OCI-LY3 (cell line): ENCODE measurements around the gene C2CD2L.
A peak's percentile ranks its signal among the peaks of the same experiment; 100 is the strongest.
"Not testable (repeated sequence)": the region's sequence is repeated elsewhere in the genome, so short reads cannot be mapped to it uniquely, and the experiment has no call there.

ENCODE experiments used
- H2AFZ ChIP-seq: fragments of 200-600, 300-600 bp; shearing (Covaris generic); 2 replicates; pipeline ENCODE4 v1.6.0; 2014; ENCODE audit warnings: antibody characterized with exemption, low read depth, low read length
- H3K27ac ChIP-seq: fragments of 200-600, 300-600 bp; sonication (generic); 2 replicates; pipeline ENCODE4 v1.5.1; 2014; ENCODE audit warnings: mild to moderate bottlenecking, low read length, moderate library complexity, mixed read lengths
- H3K27me3 ChIP-seq: fragments of 200-600, 300-600 bp; sonication (generic); 2 replicates; pipeline ENCODE4 v1.6.1; 2014; ENCODE audit warnings: low read depth, low read length, mixed read lengths
- H3K36me3 ChIP-seq: fragments of 200-600, 300-600 bp; sonication (generic); replicated peaks from 2 replicates; pipeline ENCODE3; 2014; ENCODE audit warnings: low read depth, low read length, mixed read lengths
- H3K4me1 ChIP-seq: fragments of 300-600, 200-600 bp; sonication (generic); 2 replicates; pipeline ENCODE4 v1.6.1; 2014; ENCODE audit warnings: low read length, mixed read lengths
- H3K4me2 ChIP-seq: fragments of 200-600, 300-600 bp; sonication (generic); 2 replicates; pipeline ENCODE4 v1.6.1; 2014; ENCODE audit warnings: low read length, mixed read lengths
- H3K4me3 ChIP-seq: fragments of 300-600, 200-600 bp; sonication (generic); 2 replicates; pipeline ENCODE4 v1.5.1; 2014; ENCODE audit warnings: antibody characterized with exemption, mild to moderate bottlenecking, low read length, moderate library complexity
- H3K79me2 ChIP-seq: fragments of 300-600, 200-600 bp; shearing (Covaris generic); 2 replicates; pipeline ENCODE4 v1.6.1; 2014; ENCODE audit warnings: mild to moderate bottlenecking, low read length, mixed read lengths
- H3K9ac ChIP-seq: fragments of 300-600, 200-600 bp; shearing (Covaris generic); 2 replicates; pipeline ENCODE4 v1.6.0; 2014; ENCODE audit warnings: mild to moderate bottlenecking, low read length, moderate library complexity
- H3K9me3 ChIP-seq: fragments of 200-600, 300-600 bp; shearing (Covaris generic); 2 replicates; pipeline ENCODE4 v1.6.1; 2014; ENCODE audit warnings: low read length, mixed read lengths; ENCODE audit not compliant: insufficient read depth
- H4K20me1 ChIP-seq: fragments of 200-600, 300-600 bp; sonication (generic); 2 replicates; pipeline ENCODE4 v1.6.1; 2016; ENCODE audit warnings: low read length, mixed read lengths; ENCODE audit not compliant: insufficient read depth
- EZH2phosphoT487 ChIP-seq: fragments of 200-600 bp; shearing (Covaris generic); IDR thresholded peaks from 2 replicates; pipeline ENCODE4 v1.6.1; 2018; ENCODE audit warnings: antibody characterized with exemption, mixed run types, low read depth
- TF ChIP-seq, protein P1 (sequence below): fragments of 200-600, 300-600 bp; sonication (generic); IDR thresholded peaks from 2 replicates; pipeline ENCODE4 v1.5.1; 2014; ENCODE audit warnings: antibody characterized with exemption, low read length, low read depth

The C2CD2L gene

DNA sequence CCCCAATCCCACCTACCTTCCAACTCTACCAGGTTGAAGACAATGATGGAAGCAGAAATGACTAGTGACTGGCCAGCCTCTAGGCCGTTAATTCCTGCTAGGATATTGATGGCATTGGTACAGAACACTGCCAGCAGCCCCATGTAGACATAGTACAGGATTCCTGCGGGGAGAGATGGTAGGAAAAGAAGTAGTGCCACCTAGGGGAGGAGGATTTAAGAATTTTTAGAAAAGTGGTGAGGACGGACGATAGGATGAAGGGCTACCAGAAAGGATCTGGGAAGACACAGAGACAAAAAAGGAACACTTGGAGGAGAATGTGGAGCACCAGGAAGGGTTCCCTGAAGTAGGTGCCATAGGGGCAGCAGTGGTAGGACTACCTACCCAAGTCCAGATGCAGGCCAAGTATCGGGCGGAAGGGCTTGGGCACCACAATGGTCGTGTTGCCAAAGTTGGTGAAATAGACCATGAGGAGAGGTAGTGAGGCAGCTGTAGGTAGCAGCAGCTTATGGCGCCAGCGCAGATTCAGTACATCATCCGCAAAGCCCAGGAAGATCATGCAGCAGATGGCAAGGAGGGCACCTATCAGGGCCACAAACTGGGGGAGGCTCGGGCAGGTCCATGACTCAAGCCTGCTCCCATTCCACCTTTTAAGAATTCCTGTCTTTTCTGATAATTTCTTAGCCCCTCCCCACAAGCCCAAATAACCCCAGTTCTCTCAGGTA is 6.7 kb upstream of the C2CD2L start:
- H3K9me3 ChIP-seq, result no peaks in the 10 kb centered on the region
- no peak for TF ChIP-seq EZH2phosphoT487
- TF ChIP-seq, protein P1, sequence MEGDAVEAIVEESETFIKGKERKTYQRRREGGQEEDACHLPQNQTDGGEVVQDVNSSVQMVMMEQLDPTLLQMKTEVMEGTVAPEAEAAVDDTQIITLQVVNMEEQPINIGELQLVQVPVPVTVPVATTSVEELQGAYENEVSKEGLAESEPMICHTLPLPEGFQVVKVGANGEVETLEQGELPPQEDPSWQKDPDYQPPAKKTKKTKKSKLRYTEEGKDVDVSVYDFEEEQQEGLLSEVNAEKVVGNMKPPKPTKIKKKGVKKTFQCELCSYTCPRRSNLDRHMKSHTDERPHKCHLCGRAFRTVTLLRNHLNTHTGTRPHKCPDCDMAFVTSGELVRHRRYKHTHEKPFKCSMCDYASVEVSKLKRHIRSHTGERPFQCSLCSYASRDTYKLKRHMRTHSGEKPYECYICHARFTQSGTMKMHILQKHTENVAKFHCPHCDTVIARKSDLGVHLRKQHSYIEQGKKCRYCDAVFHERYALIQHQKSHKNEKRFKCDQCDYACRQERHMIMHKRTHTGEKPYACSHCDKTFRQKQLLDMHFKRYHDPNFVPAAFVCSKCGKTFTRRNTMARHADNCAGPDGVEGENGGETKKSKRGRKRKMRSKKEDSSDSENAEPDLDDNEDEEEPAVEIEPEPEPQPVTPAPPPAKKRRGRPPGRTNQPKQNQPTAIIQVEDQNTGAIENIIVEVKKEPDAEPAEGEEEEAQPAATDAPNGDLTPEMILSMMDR, result peak; percentile 60
- peak overlapping the region; percentile 89 for H3K4me3 ChIP-seq
- H3K9ac ChIP-seq, result peak overlapping the region; percentile 94
- no peaks in the 10 kb centered on the region for H3K27me3 ChIP-seq
- no peak overlapping the region for H3K27ac ChIP-seq
- no peaks in the 10 kb centered on the region for H4K20me1 ChIP-seq
- H3K79me2 ChIP-seq, result peaks cover 22% of the 10 kb centered on the region
- peaks cover 19% of the 10 kb centered on the region for H3K36me3 ChIP-seq
- H3K4me1 ChIP-seq, result peaks cover 23% of the 10 kb centered on the region
- H3K4me2 ChIP-seq, result peak overlapping the region; percentile 95
- H2AFZ ChIP-seq, result no peak overlapping the region

DNA sequence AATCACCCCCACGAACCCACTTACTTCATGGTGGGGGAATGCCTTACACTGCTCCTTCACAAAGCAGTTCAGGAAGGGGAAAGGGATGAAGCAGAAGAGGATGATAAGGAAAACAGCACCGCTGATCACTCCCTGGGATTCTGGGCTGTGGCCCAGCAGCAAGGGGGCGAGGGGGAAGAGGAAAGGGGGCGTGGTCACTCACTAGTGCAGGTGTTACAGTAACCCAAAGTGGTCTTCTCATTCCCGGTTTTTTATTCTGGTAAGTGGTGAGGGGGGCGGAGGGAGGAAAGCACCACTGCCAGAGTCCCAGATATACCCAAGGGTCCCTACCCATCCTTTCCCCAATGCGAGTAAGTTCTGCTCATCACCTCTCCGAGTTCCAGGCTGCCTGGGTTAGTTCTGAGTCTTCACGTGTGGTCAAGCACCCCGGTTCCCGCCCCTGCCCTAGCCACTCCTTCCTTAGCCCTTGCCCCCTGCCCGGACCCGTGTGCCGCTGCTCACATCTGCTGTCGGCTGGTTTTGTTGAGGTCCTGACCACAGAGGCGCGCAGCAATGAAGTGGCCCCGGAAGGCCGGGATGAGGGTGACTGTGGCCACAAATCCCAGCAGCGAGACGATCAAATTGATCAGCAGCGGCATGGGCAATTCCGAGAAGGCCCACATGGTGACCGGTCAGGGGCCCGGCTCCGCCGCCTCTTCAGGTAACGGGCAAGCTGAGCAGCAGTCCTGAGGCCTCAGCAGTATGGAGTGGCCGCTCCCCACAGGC is 6.0 kb upstream of the C2CD2L start:
- Histone ChIP-seq H3K4me1 (peaks cover 20% of the 10 kb centered on the region), H3K79me2 (peaks cover 22% of the 10 kb centered on the region), H2AFZ (peak overlapping the region; percentile 92; the same call in 1 of the 2 replicates)

DNA sequence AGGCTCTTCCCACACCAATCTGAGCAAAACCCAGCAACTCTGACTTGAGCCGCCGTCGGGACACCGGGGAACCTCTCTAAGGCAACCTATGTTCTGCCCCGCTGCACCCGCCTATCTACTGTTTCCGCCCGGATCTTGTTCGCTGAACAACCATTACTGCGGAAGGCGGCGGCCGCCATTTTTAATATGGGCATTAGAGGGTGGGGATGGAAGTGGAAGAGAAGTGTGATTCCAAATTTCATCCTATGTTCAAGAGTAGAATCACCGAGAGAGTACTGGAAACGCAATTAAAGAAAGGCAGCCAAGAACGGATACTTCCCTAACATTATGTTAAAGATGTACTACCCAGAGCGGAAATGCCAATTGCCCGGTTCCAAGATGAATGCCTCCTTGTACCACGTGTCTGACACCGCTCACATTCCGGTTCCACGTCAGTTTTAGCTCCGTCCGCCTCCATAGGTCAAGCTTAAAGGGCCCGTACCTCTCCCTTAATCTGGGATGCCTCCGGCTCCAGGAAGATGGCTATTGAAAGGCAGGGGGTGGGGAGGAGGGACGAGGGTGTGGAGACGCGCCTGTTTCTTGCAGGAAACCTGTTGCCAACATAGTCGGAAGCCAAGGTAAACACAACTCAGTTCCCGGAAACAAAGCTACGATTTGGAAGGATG is 5.3 kb upstream of the C2CD2L start, which contains the start of gene DPAGT1:
TSS of gene DPAGT1 (minus strand) at position 95 of the 665 bp plus-strand sequence. CDS start 198 bp downstream, outside the sequence.
- Histone ChIP-seq H3K4me1 (peaks cover 24% of the 10 kb centered on the region), H3K9me3 (no peaks in the 10 kb centered on the region), H3K4me3 (peak within 1 kb of the TSS; percentile 89), H3K79me2 (peaks cover 22% of the 10 kb centered on the region), H3K27ac (peak within 1 kb of the TSS; percentile 78), H3K36me3 (peaks cover 16% of the 10 kb centered on the region), H4K20me1 (no peaks in the 10 kb centered on the region), H3K9ac (peak within 1 kb of the TSS; percentile 94), H3K4me2 (peak within 1 kb of the TSS; percentile 95), H2AFZ (peak within 1 kb of the TSS; percentile 92), H3K27me3 (no peaks in the 10 kb centered on the region)
- TF ChIP-seq EZH2phosphoT487, result no peak
- TF ChIP-seq, protein P1, result no peak

More for the DNA sequence above, 6.0 kb upstream of the C2CD2L start:
- Histone ChIP-seq H3K27ac (peak overlapping the region; percentile 78), H3K27me3 (no peaks in the 10 kb centered on the region), H3K4me3 (peak overlapping the region; percentile 89), H3K9ac (peak overlapping the region; percentile 94), H3K36me3 (peaks cover 19% of the 10 kb centered on the region), H3K9me3 (no peaks in the 10 kb centered on the region), H4K20me1 (no peaks in the 10 kb centered on the region), H3K4me2 (peak overlapping the region; percentile 95)
- no peak for TF ChIP-seq EZH2phosphoT487
- TF ChIP-seq, protein P1, result no peak

DNA sequence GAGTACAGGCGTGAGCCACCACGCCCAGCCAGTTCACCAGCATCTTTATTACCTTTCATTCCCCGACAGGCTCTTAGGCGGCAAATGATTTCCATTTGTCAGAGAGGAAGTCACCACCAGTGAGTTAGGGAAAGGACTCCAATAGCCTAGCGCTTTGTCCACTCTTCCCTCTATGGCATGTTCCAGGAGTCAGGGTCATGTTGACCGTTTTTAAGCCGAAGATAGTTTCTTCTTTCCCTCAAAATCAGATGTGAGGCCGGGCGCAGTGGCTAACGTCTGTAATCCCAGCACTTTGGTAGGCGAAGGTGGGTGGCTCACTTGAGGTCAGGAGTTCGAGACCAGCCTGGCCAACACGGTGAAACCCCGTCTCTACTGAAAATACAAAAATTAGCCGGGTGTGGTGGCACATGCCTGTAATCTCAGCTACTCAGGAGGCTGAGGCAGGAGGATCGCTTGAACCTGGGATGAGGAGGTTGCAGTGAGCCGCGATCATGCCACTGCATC is 3.9 kb upstream of the C2CD2L start:
- H2AFZ ChIP-seq, H4K20me1 ChIP-seq, H3K9me3 ChIP-seq, H3K27ac ChIP-seq, H3K27me3 ChIP-seq, H3K36me3 ChIP-seq: not testable (repeated sequence)
- peaks cover 32% of the 10 kb centered on the region for H3K79me2 ChIP-seq
- H3K4me1 ChIP-seq, result peaks cover 26% of the 10 kb centered on the region
- peak overlapping the region; percentile 89 for H3K4me3 ChIP-seq
- peak overlapping the region; percentile 95 for H3K4me2 ChIP-seq
- H3K9ac ChIP-seq, result peak overlapping the region; percentile 94
